Astrocyte of the cerebellum (primary cell): ENCODE results near the gene NTN1.
A peak's percentile ranks its signal among the peaks of the same experiment; 100 is the strongest.

Experiments
- DNase-seq: peaks from one replicate; pipeline ENCODE4 v3.0.0-alpha.2; 2011; ENCODE audit warnings: low read depth
- H3K4me3 ChIP-seq: 2 replicates; pipeline ENCODE4 v1.5.1; 2011; ENCODE audit warnings: mild to moderate bottlenecking, low read depth, low read length, moderate library complexity
- in situ Hi-C: cut with HindIII; loops from 2 replicates; pipeline ENCODE4 v1.10.0; 2017; ENCODE audit warnings: low sequenced_read_pairs
- TF ChIP-seq, protein P1 (sequence below): IDR thresholded peaks from 2 replicates; pipeline ENCODE4 v1.5.1; 2012; ENCODE audit warnings: low read length, low read depth, moderate library complexity, mild to moderate bottlenecking; ENCODE audit errors: missing control alignments

Gene NTN1

DNA sequence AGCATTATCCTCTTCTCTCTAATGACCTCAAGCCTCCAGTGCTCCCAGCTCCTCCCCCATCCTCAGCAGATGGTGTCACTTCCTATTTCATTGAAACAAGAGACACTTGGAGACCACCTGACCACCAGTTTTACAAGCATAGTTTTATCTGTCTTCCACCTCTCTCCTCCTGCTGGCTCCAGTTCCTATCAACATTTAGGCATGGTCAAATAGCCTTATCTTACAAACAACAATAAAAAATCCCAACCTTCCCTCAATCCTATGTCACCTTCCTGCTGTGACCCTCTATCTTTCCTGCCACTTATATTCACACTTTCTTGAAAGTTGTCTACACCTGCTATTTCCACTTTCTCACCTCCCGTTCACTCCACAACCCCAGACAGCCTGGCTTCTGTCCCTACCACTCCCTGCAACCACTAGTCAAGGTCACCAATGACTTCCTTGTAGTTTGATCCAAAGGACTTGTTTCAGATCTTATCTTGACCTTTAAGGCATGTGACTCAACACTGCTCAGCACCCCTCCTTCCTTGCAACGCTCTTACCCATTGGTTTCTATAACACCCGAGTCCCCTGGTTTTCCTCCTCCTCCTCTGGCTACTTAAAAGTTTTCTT, 4.3 kb upstream of the NTN1 start:
- no peak for DNase-seq
- in situ Hi-C loops = no loop called here
- no peak overlapping the region for H3K4me3 ChIP-seq
- TF ChIP-seq, protein P1, sequence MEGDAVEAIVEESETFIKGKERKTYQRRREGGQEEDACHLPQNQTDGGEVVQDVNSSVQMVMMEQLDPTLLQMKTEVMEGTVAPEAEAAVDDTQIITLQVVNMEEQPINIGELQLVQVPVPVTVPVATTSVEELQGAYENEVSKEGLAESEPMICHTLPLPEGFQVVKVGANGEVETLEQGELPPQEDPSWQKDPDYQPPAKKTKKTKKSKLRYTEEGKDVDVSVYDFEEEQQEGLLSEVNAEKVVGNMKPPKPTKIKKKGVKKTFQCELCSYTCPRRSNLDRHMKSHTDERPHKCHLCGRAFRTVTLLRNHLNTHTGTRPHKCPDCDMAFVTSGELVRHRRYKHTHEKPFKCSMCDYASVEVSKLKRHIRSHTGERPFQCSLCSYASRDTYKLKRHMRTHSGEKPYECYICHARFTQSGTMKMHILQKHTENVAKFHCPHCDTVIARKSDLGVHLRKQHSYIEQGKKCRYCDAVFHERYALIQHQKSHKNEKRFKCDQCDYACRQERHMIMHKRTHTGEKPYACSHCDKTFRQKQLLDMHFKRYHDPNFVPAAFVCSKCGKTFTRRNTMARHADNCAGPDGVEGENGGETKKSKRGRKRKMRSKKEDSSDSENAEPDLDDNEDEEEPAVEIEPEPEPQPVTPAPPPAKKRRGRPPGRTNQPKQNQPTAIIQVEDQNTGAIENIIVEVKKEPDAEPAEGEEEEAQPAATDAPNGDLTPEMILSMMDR = no peak

DNA sequence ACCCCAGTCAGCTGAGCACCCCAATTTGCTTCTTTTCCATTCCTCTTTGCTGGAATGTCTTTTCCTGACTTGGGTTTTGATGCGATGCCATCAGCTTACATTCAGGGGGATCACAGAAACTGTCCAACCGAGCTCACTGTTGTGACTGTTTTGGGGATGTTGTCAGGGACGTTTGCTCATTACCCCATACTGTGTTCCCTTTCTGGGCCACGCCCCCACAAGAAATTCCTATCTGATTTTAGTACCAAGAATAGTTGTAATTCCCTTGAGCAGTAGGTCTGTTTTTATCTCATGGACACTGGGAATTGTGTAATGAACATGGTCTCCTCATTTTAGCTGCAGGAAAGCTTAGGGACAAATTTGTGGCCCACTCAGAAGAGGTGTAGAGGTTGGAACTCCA, 2.6 kb upstream of the NTN1 start:
- DNase-seq = no peak
- TF ChIP-seq, protein P1 = no peak
- H3K4me3 ChIP-seq = no peak overlapping the region
- in situ Hi-C loops = no loop called here

DNA sequence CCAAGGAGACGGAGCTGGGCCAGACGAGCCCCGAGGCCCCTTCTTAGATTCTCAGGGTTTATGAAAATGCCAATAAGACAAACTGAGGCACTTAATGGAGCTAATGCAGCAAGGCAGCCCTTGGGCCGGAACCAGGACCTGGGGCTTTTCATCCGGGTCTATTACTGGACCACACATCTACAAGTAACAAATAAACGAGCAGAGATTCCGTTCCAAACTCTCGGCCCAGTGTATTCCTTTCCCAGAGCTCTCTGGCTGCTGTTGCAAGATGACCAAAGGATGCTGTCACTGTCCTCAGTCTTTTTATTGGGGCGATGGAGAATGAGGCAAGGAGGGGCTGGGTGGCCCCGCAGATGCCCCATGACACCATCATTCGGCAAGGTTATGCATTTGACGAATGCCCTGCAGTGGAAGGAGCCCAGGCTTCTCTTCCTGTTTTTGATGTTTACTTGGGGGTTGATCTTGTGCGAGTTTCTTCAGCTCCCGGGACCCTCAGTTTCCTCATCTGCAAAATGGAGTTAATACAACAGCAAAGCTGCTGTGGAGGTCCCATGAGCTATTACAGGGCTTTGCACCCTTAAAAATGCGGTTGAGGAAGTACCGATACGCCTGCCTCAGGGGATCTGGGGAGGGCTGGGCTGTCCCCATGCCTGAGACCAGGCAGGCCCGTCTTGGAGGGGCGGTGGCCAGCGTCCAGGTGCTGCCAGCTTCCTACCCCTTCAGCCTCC, 1.1 kb upstream of the NTN1 start:
- H3K4me3 ChIP-seq = no peak overlapping the region
- TF ChIP-seq, protein P1 = no peak
- in situ Hi-C loops = no loop called here
- no peak for DNase-seq

DNA sequence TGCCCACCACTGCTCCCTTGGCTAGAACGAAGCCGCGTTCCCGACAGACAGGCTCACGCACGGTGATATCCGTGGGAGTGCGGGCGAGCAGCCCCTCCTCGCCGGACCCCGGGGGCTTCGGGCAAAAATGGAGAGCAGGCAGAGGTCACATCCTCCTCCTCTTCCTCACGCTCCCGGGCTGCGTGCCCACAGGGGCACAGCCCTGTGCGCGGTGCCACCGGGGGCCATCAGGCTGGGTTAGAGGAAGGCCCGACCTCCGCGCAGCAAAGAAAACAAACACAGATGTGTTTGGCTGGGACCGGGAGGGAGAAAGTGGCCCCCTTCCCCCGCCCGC, 519 bp upstream of the NTN1 start:
- H3K4me3 ChIP-seq = peak overlapping the region; percentile 49
- TF ChIP-seq, protein P1 = no peak
- no peak for DNase-seq
- in situ Hi-C loops = no loop called here

DNA sequence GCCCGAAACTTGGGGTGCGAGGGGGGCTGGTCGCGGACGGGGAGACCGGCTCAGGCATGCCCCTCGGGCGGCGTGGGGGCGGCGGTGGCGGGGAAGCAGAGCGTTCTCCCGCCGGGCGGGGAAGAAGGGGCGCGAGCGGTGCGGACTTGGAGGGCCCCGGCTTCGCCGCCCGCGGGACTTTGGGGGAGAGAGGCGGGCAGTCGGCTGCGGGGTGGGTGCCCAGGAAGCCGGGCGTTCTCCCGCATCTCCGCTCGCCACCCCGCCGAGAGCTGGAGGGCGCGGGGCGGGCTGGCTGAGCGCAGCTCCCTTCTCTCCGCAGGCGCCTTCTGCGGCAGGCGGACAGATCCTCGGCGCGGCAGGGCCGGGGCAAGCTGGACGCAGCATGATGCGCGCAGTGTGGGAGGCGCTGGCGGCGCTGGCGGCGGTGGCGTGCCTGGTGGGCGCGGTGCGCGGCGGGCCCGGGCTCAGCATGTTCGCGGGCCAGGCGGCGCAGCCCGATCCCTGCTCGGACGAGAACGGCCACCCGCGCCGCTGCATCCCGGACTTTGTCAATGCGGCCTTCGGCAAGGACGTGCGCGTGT, 772 bp downstream of the NTN1 start:
- H3K4me3 ChIP-seq = peak overlapping the region; percentile 49
- in situ Hi-C loops = no loop called here
- TF ChIP-seq, protein P1 = no peak
- DNase-seq = no peak

DNA sequence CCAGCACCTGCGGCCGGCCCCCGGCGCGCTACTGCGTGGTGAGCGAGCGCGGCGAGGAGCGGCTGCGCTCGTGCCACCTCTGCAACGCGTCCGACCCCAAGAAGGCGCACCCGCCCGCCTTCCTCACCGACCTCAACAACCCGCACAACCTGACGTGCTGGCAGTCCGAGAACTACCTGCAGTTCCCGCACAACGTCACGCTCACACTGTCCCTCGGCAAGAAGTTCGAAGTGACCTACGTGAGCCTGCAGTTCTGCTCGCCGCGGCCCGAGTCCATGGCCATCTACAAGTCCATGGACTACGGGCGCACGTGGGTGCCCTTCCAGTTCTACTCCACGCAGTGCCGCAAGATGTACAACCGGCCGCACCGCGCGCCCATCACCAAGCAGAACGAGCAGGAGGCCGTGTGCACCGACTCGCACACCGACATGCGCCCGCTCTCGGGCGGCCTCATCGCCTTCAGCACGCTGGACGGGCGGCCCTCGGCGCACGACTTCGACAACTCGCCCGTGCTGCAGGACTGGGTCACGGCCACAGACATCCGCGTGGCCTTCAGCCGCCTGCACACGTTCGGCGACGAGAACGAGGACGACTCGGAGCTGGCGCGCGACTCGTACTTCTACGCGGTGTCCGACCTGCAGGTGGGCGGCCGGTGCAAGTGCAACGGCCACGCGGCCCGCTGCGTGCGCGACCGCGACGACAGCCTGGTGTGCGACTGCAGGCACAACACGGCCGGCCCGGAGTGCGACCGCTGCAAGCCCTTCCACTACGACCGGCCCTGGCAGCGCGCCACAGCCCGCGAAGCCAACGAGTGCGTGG, 1.5 kb downstream of the NTN1 start:
- no peak for DNase-seq
- in situ Hi-C loops = no loop called here
- H3K4me3 ChIP-seq = peak overlapping the region; percentile 49
- TF ChIP-seq, protein P1 = no peak
